HG03159 (cell line): ENCODE results near the gene MIOS.
A peak's percentile ranks its signal among the peaks of the same experiment; 100 is the strongest.
"Not testable (repeated sequence)": the region's sequence is repeated elsewhere in the genome, so short reads cannot be mapped to it uniquely, and the experiment has no call there.

Experiments used
- ATAC-seq: cut with Tn5 transposase; IDR thresholded peaks from one replicate; pipeline ENCODE4 v1.9.1; 2021; ENCODE audit warnings: mild to moderate bottlenecking, moderate library complexity; ENCODE audit not compliant: unreplicated experiment

MIOS gene

DNA sequence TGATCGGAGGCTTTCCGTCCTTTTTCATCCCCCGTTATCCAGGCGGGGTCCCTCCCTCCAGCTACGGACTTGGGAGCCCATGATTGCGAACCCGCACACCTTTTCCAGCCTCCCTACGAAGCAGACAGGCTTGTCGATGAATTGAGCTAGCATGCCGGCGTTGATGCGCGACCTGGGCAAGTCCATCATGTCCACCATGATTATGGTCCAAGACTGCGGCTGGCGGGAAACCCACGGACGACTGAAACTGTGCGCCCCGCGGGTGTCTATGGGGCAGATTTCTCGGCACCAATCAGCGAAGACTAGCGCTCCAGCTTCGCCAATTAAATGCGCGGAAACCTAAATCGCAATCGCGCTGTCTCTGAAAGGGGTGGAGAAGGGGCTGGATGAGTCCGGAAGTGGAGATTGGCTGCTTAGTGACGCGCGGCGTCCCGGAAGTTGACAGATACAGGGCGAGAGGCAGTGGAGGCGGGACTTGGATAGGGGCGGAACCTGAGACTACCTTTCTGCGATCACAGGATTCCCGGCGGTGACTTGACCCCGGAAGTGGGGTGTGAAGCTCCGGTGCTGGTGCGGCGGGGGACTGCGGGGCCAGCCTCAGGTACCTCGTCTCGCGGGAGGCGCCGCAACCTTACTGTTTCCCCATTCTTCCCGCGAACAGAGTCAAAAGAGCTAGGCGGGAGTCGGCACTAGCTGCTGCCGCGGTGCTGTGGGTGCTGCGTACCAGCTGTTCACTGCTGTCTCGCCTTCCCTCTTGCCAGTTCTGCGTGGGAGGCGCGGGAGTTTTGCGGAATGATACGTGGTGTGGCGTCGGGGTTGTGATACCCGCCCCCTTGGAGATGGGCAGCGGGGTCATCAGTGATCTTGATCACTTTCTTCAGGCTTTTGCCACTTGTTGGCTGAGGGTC is 73.8 kb downstream of the MIOS start, which contains the start of gene UMAD1:
Gene UMAD1 (plus strand): TSS at position 532 of the 908 bp plus-strand sequence. CDS start 32,620 bp downstream, outside the sequence.
- ATAC-seq, result peak; percentile 98

DNA sequence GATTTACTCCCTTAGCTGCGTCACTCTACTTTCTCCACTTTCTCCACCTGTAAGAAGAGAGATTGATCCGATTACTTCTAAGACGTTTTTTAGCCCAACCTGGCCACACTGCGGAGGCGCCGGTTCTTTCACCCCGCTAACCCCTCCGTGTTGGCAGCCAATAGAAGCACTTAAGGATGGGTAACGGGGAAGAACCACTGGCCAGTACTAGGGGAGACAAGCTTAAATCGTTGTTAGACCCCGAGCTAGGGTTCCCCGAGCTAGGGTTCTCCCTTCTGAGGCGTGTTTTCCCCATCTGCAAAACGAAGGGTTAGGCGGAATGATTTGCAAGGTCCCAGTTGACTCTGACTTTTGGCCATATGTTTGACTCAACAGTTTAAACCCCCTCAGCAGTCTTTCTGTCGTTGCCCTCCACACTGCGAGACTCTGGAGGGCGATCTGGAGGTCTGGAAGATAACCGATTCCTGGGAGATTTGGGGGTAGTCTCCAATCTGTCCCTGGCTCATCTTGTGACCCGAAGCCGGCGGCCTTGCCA is 74.5 kb downstream of the MIOS start:
- peak; percentile 20 for ATAC-seq

DNA sequence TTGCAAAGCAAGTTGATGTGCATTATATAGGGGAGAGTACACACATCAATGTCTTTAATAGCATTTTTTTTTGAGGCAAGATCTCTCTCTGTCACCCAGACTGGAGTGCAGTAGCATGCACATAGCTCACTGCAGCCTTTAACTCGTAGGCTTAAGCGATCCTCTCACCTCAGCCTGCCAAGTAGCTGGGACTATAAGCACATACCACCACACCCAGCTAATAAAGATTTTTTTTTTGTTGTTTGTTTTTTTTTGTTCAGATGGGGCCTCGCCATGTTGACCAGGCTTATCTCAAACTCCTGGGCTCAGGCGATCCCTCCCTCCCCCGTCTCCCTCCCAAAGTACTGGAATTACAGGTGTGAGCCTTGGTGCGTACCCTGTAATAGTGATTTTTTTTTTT is 75.4 kb downstream of the MIOS start:
- no peak for ATAC-seq

DNA sequence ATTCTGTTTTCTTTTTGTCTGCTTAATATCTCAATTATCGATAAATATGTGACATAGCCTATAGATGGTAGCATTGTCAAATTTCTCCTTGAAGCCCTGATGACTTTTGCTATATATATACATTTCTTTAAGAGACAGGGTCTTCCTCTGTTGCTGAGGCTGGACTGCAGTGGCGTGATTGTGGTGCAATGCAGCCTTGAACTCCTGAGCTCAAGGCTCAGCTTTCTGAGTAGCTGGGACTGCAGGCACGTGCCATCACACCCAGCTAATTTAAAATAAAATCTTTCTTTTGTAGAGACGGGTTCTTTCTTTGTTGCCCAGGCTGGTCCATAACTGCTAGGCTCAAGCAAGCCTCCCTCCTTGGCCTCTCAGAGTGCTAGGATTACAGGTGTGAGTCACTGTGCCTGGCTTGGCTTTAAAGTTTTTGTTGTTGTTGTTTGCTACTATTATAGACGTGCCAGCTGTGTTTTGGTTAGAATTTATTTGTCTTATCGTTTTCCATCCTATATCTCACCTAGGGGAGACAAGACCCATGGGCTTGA is 80.9 kb downstream of the MIOS start:
- ATAC-seq, result no peak

DNA sequence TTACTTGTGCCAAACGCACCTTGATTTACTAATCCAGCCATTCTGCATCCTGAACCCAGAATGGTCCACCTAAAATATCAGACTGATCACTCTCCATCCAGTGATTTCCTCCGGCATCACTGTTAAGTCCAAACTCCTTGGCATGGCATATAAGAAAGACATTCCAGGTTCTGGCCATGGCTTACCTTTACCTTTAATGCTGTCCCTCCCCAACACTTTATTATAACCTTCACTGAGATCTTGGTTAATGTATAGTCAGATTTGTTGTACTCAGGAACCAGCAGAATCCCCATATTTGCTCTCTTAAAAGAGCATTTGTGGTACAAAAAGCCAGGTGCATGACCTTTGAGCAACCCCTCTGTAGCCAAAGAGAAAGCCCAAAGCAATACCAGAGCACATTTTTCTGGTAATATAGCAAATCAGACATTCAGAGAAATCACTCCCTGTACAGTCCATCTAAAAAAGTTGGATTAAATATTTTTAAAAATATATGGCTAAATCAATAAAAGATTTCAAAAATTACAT is 84.1 kb downstream of the MIOS start:
- no peak for ATAC-seq

DNA sequence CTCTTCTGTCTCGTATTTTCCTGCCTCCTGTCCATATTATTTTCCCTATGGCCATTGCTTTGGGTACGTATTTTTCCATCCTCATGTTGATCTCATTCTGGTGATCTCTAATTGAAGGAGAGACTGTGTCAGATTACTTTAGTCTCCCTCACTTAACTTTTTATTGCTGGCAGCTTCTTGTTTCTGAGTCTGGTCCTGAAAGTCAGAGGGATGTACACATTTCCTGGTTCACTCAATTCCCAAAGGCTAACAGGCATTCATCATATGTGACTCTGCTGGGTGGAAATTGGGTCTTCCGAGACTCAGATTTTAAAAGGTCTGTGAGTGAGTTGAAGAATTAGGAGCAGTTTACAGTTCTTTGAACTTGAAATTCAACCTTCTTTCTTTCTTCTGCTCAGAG is 84.8 kb downstream of the MIOS start:
- ATAC-seq, result no peak

DNA sequence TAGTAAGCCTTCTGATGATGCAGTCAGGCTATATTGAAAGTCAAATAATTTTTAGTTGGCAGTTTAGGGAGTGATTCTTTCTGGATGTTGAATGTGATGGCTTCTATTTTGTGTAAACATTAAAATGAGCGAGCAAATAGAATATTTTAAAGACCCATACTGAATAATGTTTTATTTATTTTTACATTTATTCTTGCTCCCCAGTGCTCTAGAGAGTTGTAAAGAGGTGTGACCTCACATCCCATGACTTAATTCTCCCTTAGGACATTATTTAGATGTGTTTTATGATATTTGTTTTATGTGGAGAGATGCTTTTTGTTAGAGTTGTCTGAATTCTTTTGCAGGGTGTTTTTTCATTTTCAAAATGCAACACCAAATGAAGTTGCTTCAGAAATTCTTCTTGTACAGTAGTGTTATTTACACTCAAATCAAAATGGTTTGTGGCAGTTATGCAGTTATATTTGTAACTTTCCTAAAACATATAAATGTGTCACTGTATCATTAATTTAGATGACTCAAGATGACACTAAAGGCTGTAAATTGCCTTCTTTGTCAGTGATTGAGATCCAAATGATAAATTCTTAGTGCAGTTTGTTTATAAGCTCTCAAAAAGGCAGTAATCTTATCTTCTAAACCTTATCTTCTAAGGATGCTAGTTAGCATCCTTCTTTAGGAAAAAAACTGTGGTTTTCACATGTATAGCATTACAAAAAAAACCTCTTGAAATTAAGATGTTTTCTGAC is 86.3 kb downstream of the MIOS start:
- no peak for ATAC-seq

DNA sequence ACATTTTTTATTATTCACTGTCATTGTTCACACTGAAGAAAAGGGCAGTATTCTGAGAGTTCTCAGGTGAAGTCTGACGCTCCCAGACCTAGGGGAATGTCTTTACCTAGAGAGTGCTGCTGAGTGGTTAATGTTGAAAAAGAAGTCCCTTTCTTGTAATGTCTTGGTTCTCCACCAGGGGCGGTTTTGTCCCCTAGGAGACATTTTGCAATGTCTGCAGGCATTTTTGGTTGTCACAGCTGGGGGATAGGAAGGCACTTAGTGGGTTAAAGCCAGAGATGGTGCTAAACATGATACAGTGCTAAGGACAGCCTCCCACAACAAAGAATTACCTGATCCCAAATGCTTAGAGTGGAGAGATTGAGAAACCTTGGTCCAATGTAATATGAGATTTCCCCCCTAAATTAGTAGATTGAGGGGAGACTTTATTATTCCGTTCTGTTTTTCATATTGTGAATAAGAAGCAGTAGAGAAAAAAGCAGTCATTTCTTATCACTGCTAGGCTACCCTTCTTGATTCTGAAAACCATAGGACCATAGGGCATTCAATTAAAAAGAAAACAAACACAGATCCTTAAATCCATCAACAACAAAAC is 87.0 kb downstream of the MIOS start:
- no peak for ATAC-seq

DNA sequence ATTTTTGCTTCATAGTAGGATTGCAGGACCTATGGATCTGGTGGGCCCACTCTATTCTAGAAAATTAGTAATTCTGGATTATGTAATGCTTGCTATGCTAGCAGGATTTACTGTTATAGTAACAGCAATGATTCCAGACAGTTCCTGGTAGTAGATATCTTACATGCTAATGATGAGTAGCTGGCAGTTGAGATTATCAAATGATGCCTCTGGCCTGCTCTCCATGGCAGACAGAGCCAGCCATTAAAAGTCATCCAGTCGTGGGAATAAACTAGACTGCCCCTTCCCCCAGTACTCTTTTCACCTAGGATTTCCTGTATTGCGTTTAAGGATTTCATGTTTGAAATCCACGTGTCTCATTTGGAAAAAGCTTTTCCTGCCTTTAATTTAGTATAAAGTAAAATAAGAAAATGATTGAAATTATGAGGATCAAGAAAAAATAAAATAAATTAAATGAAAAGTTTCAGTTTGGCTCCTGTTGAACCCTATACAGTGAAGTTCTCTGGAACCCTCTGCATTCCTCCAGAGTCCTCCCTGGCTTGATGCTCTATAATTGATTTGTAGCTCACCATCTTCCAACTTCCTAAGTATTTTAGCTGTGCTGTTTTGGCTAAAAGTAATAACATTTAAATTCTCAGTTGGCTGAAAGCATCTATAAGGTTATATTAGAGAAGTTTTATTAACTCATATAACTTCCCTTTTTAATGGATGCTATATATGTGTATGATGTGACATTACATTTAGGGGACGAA is 88.5 kb downstream of the MIOS start:
- no peak for ATAC-seq

DNA sequence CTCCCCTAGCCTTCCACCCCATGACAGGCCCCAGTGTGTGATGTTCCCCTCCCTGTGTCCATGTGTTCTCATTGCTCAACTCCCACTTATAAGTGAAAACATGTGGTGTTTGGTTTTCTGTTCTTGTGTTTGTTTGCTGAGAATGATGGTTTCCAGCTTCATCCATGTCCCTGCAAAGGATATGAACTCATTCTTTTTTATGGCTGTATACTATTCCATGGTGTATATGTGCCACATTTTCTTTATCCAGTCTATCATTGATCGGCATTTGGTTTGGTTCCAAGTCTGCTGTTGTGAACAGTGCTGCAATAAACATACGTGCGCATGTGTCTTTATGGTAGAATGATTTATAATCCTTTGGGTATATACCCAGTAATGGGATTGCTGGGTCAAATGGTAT is 89.8 kb downstream of the MIOS start:
- not testable (repeated sequence) for ATAC-seq
